Small intestine (tissue), 7 donors: ENCODE results near the gene SMARCA2. TPM values are rescaled to one million over a fixed set of nuclear protein-coding genes. Genes with fewer than 3 reads are reported as not detected.

Experiments used
- DNase-seq, 2 donors: peaks; one replicate each; pipeline versions ENCODE4 v3.0.0 to v3.0.0-alpha.2; 2013
- FAIRE-seq: peaks from 2 replicates; lab custom pipeline; 2012; peaks lifted over from hg19 to GRCh38; lab: Jason Lieb, UNC
- H3K27ac ChIP-seq, 3 donors: one replicate each; pipeline ENCODE4 v1.5.1; 2013; ENCODE audit warnings: low read length in 2 of 3, mild to moderate bottlenecking in 2 of 3, control low read depth in 1 of 3, inconsistent platforms in 1 of 3, low read depth in 1 of 3, moderate library complexity in 1 of 3
- H3K27me3 ChIP-seq, 3 donors: one replicate each; pipeline ENCODE4 v1.6.1; 2013; ENCODE audit warnings: low read length in 3 of 3, inconsistent platforms in 1 of 3; ENCODE audit not compliant: control insufficient read depth in 3 of 3, insufficient read depth in 3 of 3
- H3K36me3 ChIP-seq, 3 donors: one replicate each; pipeline ENCODE4 v1.6.1; 2013; ENCODE audit warnings: low read length in 3 of 3, inconsistent platforms in 1 of 3, low read depth in 1 of 3, mild to moderate bottlenecking in 1 of 3, moderate library complexity in 1 of 3; ENCODE audit not compliant: control insufficient read depth in 3 of 3, insufficient read depth in 2 of 3
- H3K4me1 ChIP-seq, 3 donors: one replicate each; pipeline ENCODE4 v1.6.1; 2013; ENCODE audit warnings: low read length in 2 of 3, inconsistent platforms in 1 of 3, low read depth in 1 of 3, mild to moderate bottlenecking in 1 of 3, moderate library complexity in 1 of 3; ENCODE audit not compliant: control insufficient read depth in 3 of 3, insufficient read depth in 2 of 3
- H3K4me3 ChIP-seq, 3 donors: one replicate each; pipeline ENCODE4 v1.5.1; 2013; ENCODE audit warnings: low read length in 3 of 3, control low read depth in 1 of 3, inconsistent platforms in 1 of 3, low read depth in 1 of 3, mild to moderate bottlenecking in 1 of 3, moderate library complexity in 1 of 3
- H3K9me3 ChIP-seq, 2 donors: one replicate each; pipeline ENCODE4 v1.6.1; 2013; ENCODE audit warnings: low read depth in 1 of 2, low read length in 1 of 2; ENCODE audit not compliant: control insufficient read depth in 2 of 2, insufficient read depth in 1 of 2
- WGBS, 3 donors: extraction: QIAGEN DNeasy Blood & Tissue Kit; methylation state at CpG; one replicate each; pipeline ENCODE4 v1.1.7; 2013; 5-methylcytosine and 5-hydroxymethylcytosine counted together
- polyA plus RNA-seq, 4 donors: library from polyadenylated mRNA; stranded (reverse) in 3 of 4; unstranded in 1 of 4; fragments of 200-250 nt in 3 of 4; fragments of 120-200 nt in 1 of 4; gene quantifications; one replicate each; pipeline versions ENCODE4 v1.2.1 to v1.2.3, GENCODE V29; 2013
- donor health status: healthy with polysubstance abuse.
- donor health status: control.
- donor health status: control.
- donor health status: Bipolar disorder and iron deficiency.
- donor health status: healthy.

Gene SMARCA2
- polyA plus RNA-seq, 4 donors = 28.2 to 58.7 (median 32.5) TPM

DNA sequence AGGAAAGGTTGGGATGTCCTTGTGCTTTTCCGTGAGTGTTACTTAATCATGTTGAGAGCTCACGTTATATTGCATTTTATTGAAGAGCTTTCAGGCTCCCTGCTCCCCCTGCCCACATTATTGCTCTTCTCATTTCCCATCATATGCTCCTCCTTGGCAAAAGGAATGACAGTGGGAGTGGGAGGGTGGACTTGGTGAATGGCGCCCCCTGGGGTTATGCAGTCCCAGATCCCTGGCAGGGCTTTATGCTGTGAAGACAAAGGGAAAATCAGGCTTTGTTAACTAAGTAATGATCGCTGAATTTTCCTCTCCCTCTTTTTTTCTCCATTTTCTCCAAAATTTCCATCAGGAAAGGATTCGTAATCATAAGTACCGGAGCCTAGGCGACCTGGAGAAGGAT, 166.6 kb downstream of the SMARCA2 start:
- WGBS, 3 donors = 82 to 91% (median 89%) methylated on average over 7 of the region's 7 CpGs
- no peak overlapping the region for H3K27ac ChIP-seq
- no peak for FAIRE-seq

DNA sequence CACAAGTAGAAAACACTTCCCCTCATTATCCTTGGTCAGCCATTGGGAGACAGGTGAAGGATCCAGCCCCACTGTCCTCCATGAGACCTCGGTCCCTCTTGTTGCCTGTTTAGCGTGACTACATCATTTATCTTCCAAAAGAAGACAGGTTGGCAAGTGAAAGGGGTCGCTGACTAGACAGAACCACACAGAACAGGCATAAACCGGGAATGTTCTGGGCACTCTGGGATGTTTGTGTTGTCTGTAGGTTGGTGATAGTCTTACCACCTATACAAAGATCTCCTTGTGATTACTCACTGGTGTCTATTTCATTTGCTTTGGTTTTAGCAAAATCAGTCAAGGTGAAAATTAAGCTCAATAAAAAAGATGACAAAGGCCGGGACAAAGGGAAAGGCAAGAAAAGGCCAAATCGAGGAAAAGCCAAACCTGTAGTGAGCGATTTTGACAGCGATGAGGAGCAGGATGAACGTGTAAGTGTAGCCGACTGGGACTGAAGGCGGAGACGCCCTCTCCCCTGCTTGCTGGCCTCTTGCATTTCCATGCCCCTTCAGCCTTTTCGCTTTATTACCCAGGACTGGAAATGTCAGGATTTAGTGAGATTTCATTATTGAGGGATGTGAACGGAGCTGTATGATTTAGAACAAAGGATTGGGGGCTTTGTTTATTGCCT, 175.9 kb downstream of the SMARCA2 start:
- no peak overlapping the region for H3K27ac ChIP-seq
- no peaks in the 10 kb centered on the region for H3K27me3 ChIP-seq
- H3K36me3 ChIP-seq = peaks cover 5 to 26% (median 14%) of the 10 kb centered on the region in 3 donors
- H3K4me1 ChIP-seq = no peaks in the 10 kb centered on the region
- H3K9me3 ChIP-seq = no peaks in the 10 kb centered on the region
- H3K4me3 ChIP-seq = no peak overlapping the region
- no peak for FAIRE-seq
- no peak for DNase-seq
- 93 to 96% (median 96%) methylated on average over 14 of the region's 14 CpGs for WGBS, 3 donors

More for the DNA sequence above, 166.6 kb downstream of the SMARCA2 start:
- no peaks in the 10 kb centered on the region for H3K27me3 ChIP-seq
- DNase-seq = peak; percentile 20 to 29
- H3K4me3 ChIP-seq = no peak overlapping the region
- H3K4me1 ChIP-seq = no peaks in the 10 kb centered on the region
- H3K9me3 ChIP-seq = no peaks in the 10 kb centered on the region
- peaks cover 7 to 11% (median 10%) of the 10 kb centered on the region in 3 donors for H3K36me3 ChIP-seq

DNA sequence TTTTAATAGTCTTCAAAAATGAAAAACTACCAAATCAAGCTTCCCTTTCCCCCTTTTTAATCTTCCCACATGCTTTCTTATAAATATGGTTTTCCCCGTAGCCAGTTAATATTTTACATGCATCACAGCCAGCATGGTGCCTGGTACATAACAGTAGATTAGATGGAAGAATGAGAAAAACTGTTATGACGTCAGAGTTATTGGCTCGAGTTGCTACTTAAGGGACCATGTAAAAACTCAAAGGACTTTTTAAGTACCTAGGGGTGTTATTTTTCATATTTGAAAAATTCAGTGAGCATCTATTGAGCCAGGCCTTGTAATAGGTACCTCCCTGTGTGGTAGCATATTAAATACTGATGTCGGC, 176.4 kb downstream of the SMARCA2 start:
- H3K36me3 ChIP-seq = peaks cover 5 to 21% (median 14%) of the 10 kb centered on the region in 3 donors
- DNase-seq = no peak

DNA sequence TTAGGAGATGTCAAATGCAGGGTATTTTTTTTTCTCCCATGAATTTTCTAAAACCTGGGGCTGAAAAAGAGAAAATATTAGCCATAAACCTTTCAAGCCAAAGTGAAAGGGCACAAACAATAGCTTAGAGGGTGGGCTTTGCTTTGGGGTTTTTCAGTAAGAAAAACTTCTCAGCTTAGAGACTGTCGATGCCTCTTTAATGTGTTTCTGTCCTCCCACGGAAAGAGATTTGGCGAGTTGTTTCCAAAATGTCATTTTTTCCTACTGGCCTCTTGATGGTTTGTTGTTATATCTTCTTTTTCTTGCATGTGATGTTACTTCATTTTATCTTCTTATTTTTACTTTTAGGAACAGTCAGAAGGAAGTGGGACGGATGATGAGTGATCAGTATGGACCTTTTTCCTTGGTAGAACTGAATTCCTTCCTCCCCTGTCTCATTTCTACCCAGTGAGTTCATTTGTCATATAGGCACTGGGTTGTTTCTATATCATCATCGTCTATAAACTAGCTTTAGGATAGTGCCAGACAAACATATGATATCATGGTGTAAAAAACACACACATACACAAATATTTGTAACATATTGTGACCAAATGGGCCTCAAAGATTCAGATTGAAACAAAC, 177.3 kb downstream of the SMARCA2 start:
- Histone ChIP-seq H3K4me3 (no peak overlapping the region), H3K27me3 (no peaks in the 10 kb centered on the region), H3K9me3 (no peaks in the 10 kb centered on the region), H3K36me3 (peaks cover 3 to 15% (median 11%) of the 10 kb centered on the region in 3 donors), H3K4me1 (no peaks in the 10 kb centered on the region), H3K27ac (no peak overlapping the region)
- DNase-seq (no peak), FAIRE-seq (no peak)
- WGBS, 3 donors = 72 to 88% (median 76%) methylated on average over 5 of the region's 5 CpGs

More for the DNA sequence above, 176.4 kb downstream of the SMARCA2 start:
- no peak overlapping the region for H3K27ac ChIP-seq
- no peak for FAIRE-seq
- H3K4me1 ChIP-seq = no peaks in the 10 kb centered on the region
- no peak overlapping the region for H3K4me3 ChIP-seq
- no peaks in the 10 kb centered on the region for H3K27me3 ChIP-seq
- H3K9me3 ChIP-seq = no peaks in the 10 kb centered on the region
- 81 to 90% (median 88%) methylated on average over 4 of the region's 4 CpGs for WGBS, 3 donors

DNA sequence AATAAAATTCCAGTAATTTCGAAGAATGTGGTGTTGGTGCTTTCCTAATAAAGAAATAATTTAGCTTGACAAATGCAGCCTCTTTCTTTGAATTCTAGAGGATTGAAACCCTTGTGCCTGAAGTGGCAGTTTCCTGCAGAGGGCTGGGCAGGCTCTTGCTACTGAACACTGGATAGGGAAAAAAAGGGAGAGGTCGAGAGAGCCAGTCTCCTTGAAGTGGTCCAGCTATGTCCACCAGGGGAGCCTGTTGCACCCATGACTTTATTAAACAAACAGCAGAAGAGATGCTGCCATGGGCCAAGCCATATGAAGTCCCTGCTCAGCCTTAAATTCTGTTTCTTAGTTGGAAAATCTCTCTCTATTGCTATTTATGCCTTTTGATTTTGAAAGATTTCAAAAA, 178.4 kb downstream of the SMARCA2 start:
- H3K4me1 ChIP-seq = no peaks in the 10 kb centered on the region
- FAIRE-seq = no peak
- no peak overlapping the region for H3K27ac ChIP-seq
- H3K4me3 ChIP-seq = no peak overlapping the region
- 71 to 95% (median 73%) methylated on average over 2 of the region's 2 CpGs for WGBS, 3 donors
- H3K36me3 ChIP-seq = peaks cover 0 to 15% (median 11%) of the 10 kb centered on the region in 3 donors
- no peaks in the 10 kb centered on the region for H3K27me3 ChIP-seq
- no peaks in the 10 kb centered on the region for H3K9me3 ChIP-seq
- no peak for DNase-seq

DNA sequence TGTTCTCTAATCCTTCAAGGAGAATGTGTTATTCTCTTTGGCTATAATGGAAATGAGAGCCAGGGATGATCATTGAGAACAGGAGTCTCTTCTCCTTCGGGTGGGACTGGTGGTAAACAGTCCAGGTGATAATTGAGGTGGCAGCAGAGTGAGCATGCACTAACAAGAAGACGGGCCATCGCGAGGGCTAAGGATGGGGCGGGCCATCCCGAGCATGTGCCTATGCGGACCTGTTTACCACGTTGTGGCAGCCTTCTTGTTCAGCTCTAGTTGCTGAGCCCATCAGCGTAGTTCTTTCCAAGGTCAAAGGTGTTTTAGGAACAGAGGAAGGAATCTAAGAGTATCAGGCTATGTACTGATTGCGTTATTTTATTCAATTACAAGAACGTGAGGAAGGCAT, 180.1 kb downstream of the SMARCA2 start:
- H3K4me1 ChIP-seq = no peaks in the 10 kb centered on the region
- H3K4me3 ChIP-seq = no peak overlapping the region
- FAIRE-seq (no peak), DNase-seq (no peak)
- peaks cover 0 to 12% (median 8%) of the 10 kb centered on the region in 3 donors for H3K36me3 ChIP-seq
- no peaks in the 10 kb centered on the region for H3K27me3 ChIP-seq
- H3K27ac ChIP-seq = no peak overlapping the region
- WGBS, 3 donors = 86 to 91% (median 87%) methylated on average over 11 of the region's 11 CpGs
- H3K9me3 ChIP-seq = peaks cover 0 to 4% of the 10 kb centered on the region in 2 donors

DNA sequence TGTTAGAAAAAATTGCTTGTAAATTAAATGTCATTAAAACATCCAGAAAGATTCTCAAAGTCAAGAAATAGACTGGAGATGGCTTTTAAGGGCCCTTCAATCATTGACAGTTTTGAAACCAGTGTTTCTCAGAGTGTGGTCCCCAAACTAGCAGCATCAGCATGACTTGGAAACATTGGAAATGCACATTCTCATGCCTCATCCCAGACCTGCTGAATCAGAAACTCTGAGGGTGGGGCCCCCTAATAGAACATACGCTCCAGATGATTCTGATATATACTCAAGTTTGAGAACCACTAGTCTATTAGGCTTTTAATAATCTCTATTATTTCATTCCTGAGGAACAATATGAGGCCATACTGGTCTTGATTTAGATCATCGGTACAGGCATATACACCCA, 181.6 kb downstream of the SMARCA2 start:
- WGBS, 3 donors = 96 to 98% (median 98%) methylated on average over 2 of the region's 2 CpGs
- Histone ChIP-seq H3K4me3 (no peak overlapping the region), H3K27me3 (no peaks in the 10 kb centered on the region), H3K36me3 (peaks cover 0 to 9% (median 6%) of the 10 kb centered on the region in 3 donors), H3K9me3 (peaks cover 0 to 11% of the 10 kb centered on the region in 2 donors), H3K27ac (no peak overlapping the region), H3K4me1 (no peaks in the 10 kb centered on the region)
- DNase-seq = no peak
- no peak for FAIRE-seq

DNA sequence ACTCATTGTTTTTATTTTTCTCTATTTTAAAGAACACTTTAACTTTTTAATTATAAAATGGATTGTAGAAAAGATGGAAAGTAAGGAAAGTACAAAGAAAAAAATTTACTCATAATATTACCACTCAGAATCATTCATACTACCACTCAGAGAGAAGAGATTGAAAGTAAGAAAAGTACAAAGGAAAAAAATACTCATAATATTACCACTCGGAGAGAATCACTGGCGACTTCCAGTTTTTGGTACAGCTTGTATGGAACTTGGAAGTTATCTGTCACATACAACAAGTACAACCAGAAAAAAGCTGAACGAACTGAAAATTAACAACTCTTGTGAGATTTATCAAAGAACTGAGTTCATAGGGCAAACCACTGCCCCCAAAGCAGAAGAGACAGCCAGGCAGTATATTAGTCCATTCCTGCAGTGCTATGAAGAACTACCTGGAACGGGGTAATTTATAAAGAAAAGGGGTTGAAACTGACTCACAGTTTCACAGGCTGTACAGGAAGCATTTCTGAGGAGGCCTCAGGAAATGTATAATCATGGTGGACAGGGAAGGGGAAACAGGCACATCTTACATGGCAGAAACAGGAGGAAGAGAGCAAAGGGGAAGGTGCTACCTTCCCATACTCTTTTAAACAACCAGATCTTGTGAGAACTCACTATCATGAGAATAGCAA, 183.9 kb downstream of the SMARCA2 start:
- peaks cover 0 to 11% of the 10 kb centered on the region in 2 donors for H3K9me3 ChIP-seq
- no peaks in the 10 kb centered on the region for H3K4me1 ChIP-seq
- peaks cover 0 to 7% (median 3%) of the 10 kb centered on the region in 3 donors for H3K36me3 ChIP-seq
- 87 to 95% (median 87%) methylated on average over 4 of the region's 4 CpGs for WGBS, 3 donors
- DNase-seq = no peak
- no peak for FAIRE-seq
- H3K27me3 ChIP-seq = no peaks in the 10 kb centered on the region
- H3K4me3 ChIP-seq = no peak overlapping the region
- no peak overlapping the region for H3K27ac ChIP-seq
